ENCODE measurements around the gene ETV6. TPM values are rescaled to one million over a fixed set of nuclear protein-coding genes. Genes with fewer than 3 reads are reported as not detected.

ETV6 gene
- total RNA-seq, 6 experiments from 2014 or later: 7.2 to 28.3 (median 11.0) TPM

GRCh38 chr12:11730299-11731041, 81.0 kb downstream of the ETV6 start:
- H3K27me3 ChIP-seq: no peaks in the 10 kb centered on the region
- WGBS (ENCODE audit: insufficient coverage, low coverage, low lambda C conversion rate, missing lambda C conversion rate): 62% methylated on average over 2 of the region's 8 CpGs
- peak in 1 of 4 donors; percentile 16 for ATAC-seq
- intact Hi-C loops (cut with DNase I): no loop called here
- TF ChIP-seq POLR2A (IDR thresholded peaks at IDR 0.05) (no peak), CTCF (IDR thresholded peaks at IDR 0.05) (no peak)
- H3K4me3 ChIP-seq: no peak overlapping the region
- no peak overlapping the region for H3K27ac ChIP-seq
- no peaks in the 10 kb centered on the region for H3K36me3 ChIP-seq
- H3K9me3 ChIP-seq: no peaks in the 10 kb centered on the region
- no peak for DNase-seq
- peaks cover 0 to 19% (median 2%) of the 10 kb centered on the region in 4 donors for H3K4me1 ChIP-seq

DNA sequence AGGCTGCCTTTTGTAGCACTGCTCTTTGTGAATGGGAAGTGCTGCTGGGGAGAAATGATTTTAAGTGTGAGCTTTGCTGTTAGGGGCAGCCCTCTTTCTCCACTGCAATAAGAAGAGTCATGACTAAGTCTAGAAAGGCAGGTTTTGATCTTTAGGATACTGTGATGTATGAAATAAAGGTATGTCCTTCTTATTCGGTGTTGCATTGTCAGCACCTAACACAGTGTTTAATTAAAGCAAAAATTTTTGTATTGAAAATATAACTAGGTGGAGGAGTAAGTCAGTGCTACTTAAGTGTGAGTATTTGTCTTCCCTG, 81.5 kb downstream of the ETV6 start:
- H3K36me3 ChIP-seq: no peaks in the 10 kb centered on the region
- peaks cover 0 to 15% (median 2%) of the 10 kb centered on the region in 4 donors for H3K4me1 ChIP-seq
- DNase-seq (no peak), ATAC-seq (no peak)
- H3K27me3 ChIP-seq: no peaks in the 10 kb centered on the region
- H3K4me3 ChIP-seq: no peak overlapping the region
- TF ChIP-seq CTCF (IDR thresholded peaks at IDR 0.05) (no peak), POLR2A (IDR thresholded peaks at IDR 0.05) (no peak)
- H3K9me3 ChIP-seq: no peaks in the 10 kb centered on the region
- intact Hi-C loops (cut with DNase I): no loop called here
- WGBS (ENCODE audit: insufficient coverage, low coverage, low lambda C conversion rate, missing lambda C conversion rate): 69% methylated on average over 1 of the region's 1 CpG
- H3K27ac ChIP-seq: no peak overlapping the region

- H3K4me1 ChIP-seq: peaks cover 0 to 15% (median 2%) of the 10 kb centered on the region in 4 donors
- DNase-seq (no peak), ATAC-seq (peak in 1 of 4 donors; percentile 38)
- no peaks in the 10 kb centered on the region for H3K36me3 ChIP-seq
- intact Hi-C loops (cut with DNase I): no loop called here
- no peaks in the 10 kb centered on the region for H3K9me3 ChIP-seq
- no peak for TF ChIP-seq POLR2A (IDR thresholded peaks at IDR 0.05)
- TF ChIP-seq CTCF (IDR thresholded peaks at IDR 0.05): no peak
- H3K4me3 ChIP-seq: no peak overlapping the region
- 57% methylated on average over 3 of the region's 3 CpGs for WGBS (ENCODE audit: insufficient coverage, low coverage, low lambda C conversion rate, missing lambda C conversion rate)
- no peaks in the 10 kb centered on the region for H3K27me3 ChIP-seq
- H3K27ac ChIP-seq: no peak overlapping the region
Measured at GRCh38 chr12:11731455-11731854, 82.0 kb downstream of the ETV6 start.

- intact Hi-C loops (cut with DNase I): no loop called here
- H3K4me1 ChIP-seq: peaks cover 0 to 15% (median 2%) of the 10 kb centered on the region in 4 donors
- H3K9me3 ChIP-seq: no peaks in the 10 kb centered on the region
- H3K36me3 ChIP-seq: no peaks in the 10 kb centered on the region
- no peak overlapping the region for H3K27ac ChIP-seq
- DNase-seq: no peak
- WGBS (ENCODE audit: insufficient coverage, low coverage, low lambda C conversion rate, missing lambda C conversion rate): 75% methylated on average over 5 of the region's 5 CpGs
- TF ChIP-seq CTCF (IDR thresholded peaks at IDR 0.05) (no peak), POLR2A (IDR thresholded peaks at IDR 0.05) (no peak)
- H3K27me3 ChIP-seq: no peaks in the 10 kb centered on the region
- no peak overlapping the region for H3K4me3 ChIP-seq
- ATAC-seq: no peak
Measured at GRCh38 chr12:11732023-11732422, 82.5 kb downstream of the ETV6 start.

Data from right lobe of liver (tissue), 6 donors.